DND-41 (cell line): ENCODE results near the gene RNF175.

Experiments used
- EZH2 ChIP-seq: IDR thresholded peaks from 3 replicates; pipeline ENCODE4 v1.6.1; 2012; ENCODE audit warnings: borderline replicate concordance, low read depth, mild to moderate bottlenecking, moderate library complexity, low read length, inconsistent platforms; ENCODE audit not compliant: severe bottlenecking
- TF ChIP-seq, protein P1 (sequence below): IDR thresholded peaks from 2 replicates; pipeline ENCODE4 v1.5.1; 2012; ENCODE audit warnings: borderline replicate concordance, low read length, moderate library complexity, mild to moderate bottlenecking; ENCODE audit not compliant: poor library complexity, severe bottlenecking; ENCODE audit errors: extremely low read depth

DNA sequence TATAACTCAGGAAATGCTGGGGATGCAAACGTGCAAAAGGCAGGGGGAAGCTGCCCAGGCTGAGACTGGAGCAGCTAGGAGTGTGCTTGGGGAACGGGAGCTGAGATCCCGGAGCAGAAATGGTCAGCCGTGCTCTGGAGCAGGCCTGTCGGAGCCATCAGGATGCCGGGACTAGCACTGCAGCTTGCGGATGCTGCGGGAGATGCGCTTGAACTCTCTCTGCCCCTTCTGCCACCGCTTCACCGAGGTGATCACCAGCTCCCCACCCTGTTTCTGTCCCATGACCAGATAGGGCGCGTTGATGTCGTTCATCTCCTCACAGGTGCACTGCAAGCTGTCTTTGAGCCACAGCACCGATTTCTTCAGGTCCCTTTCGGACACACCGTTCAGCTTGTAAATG is 21.5 kb upstream of the RNF175 start:
- TF ChIP-seq, protein P1, sequence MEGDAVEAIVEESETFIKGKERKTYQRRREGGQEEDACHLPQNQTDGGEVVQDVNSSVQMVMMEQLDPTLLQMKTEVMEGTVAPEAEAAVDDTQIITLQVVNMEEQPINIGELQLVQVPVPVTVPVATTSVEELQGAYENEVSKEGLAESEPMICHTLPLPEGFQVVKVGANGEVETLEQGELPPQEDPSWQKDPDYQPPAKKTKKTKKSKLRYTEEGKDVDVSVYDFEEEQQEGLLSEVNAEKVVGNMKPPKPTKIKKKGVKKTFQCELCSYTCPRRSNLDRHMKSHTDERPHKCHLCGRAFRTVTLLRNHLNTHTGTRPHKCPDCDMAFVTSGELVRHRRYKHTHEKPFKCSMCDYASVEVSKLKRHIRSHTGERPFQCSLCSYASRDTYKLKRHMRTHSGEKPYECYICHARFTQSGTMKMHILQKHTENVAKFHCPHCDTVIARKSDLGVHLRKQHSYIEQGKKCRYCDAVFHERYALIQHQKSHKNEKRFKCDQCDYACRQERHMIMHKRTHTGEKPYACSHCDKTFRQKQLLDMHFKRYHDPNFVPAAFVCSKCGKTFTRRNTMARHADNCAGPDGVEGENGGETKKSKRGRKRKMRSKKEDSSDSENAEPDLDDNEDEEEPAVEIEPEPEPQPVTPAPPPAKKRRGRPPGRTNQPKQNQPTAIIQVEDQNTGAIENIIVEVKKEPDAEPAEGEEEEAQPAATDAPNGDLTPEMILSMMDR: no peak
- TF ChIP-seq EZH2: no peak
